ENCODE results near the gene WNT5A.

Gene WNT5A

DNA sequence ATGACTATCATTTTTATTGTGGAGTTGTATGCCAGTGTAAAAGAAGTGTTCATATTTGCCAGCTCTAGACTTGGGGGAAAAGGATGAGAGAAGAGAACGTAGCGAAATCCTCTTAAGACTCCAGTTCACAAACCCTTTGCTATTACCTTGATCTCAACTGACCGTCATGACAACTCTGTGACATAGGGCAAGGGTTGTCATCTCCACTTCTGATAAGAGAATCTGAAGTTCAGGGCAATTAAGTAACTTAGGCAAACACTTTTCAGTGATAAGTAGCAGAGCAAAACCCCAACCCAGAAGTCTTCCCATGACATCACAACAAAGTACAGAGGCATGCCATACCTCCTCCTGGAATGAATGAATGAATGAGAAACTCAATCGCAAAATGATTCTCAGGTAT lies 40.3 kb upstream of the WNT5A start:
- no peak overlapping the region for H2BK15ac ChIP-seq (ENCODE audit: low read length)
- H3K4me3 ChIP-seq (ENCODE audit: low read length in 2 of 2): no peak overlapping the region
- H3K79me1 ChIP-seq (ENCODE audit: low read depth, low read length): no peaks in the 10 kb centered on the region
- no peak overlapping the region for H3K27ac ChIP-seq (replicated peaks; ENCODE audit: low read length)
- no peak overlapping the region for H4K91ac ChIP-seq (ENCODE audit: low read depth, low read length, poor library complexity)
- H3K4ac ChIP-seq (ENCODE audit: low read length): no peak overlapping the region
- H3K27me3 ChIP-seq (ENCODE audit: control insufficient read depth in 3 of 3, insufficient read depth in 3 of 3, low read depth in 1 of 3, low read length in 3 of 3): no peaks in the 10 kb centered on the region
- no peaks in the 10 kb centered on the region for H3K9me3 ChIP-seq (replicated peaks in 1 of 2; ENCODE audit: control insufficient read depth in 2 of 2, insufficient read depth in 1 of 2, low read depth in 1 of 2, low read length in 2 of 2)
- H3K18ac ChIP-seq (ENCODE audit: low read length): no peak overlapping the region
- H2BK120ac ChIP-seq (ENCODE audit: low read depth, low read length): no peak overlapping the region
- WGBS, 2 donors (ENCODE audit: extremely low coverage in 2 of 2, insufficient read length in 2 of 2, insufficient replicate concordance in 1 of 2): no CpG with 5 or more reads among the region's 4 CpGs
- no peak overlapping the region for H3K9ac ChIP-seq (ENCODE audit: low read depth, low read length, poor library complexity)
- H3K36me3 ChIP-seq (replicated peaks in 1 of 2; ENCODE audit: control insufficient read depth in 2 of 2, insufficient read depth in 2 of 2, low read length in 2 of 2): no peaks in the 10 kb centered on the region
- no peak overlapping the region for H2BK12ac ChIP-seq (ENCODE audit: low read length)
- no peak overlapping the region for H4K8ac ChIP-seq (ENCODE audit: low read depth, low read length)
- no peak overlapping the region for H3K23ac ChIP-seq (ENCODE audit: low read depth, low read length, poor library complexity)
- no peak overlapping the region for H3K14ac ChIP-seq (ENCODE audit: low read length)
- peaks cover 3 to 21% of the 10 kb centered on the region in 2 donors for H3K4me1 ChIP-seq (ENCODE audit: control insufficient read depth in 2 of 2, insufficient read depth in 1 of 2, low read depth in 1 of 2, low read length in 2 of 2)
- no peak for DNase-seq (ENCODE audit: low spot score)
- H2BK5ac ChIP-seq (ENCODE audit: low read length): no peak overlapping the region
- H3K4me2 ChIP-seq (ENCODE audit: insufficient read depth, low read length, poor library complexity, severe bottlenecking): no peak overlapping the region
- H2AK5ac ChIP-seq (ENCODE audit: low read depth, low read length): no peak overlapping the region
- H2AFZ ChIP-seq (ENCODE audit: low read length): no peak overlapping the region

DNA sequence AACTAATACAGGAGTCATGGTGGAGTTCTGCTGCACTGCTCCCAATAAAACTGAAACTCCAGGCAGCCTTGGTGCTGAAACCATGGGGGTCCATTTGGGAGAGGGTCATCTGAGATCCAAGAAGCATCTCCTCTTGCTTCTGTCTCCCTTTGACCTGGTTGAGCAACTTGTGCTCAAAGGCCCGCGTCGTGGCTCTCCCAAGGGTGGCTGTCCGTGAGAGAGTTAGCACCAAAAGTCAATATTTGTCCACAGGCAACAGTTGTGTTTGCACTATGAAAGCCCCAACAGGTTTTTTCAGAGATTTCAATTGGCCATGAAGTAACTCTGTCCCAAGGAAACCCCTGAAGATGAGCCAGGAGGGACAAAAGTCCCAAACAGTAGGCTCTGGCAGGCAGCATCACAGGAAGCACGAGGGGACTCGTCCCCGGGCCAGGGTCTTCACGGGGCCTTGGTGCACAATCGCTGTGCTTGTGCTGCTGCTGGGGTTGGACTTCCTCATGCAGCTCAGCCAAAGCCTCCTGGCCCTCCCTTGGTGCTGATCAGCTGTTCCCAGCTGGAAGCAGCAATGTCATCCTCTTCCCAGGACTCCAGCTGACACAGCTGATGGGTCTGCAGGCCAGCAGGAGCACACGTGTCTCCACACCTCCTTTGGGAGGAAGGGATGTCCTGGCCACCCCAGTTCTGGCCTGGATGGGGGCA lies 39.4 kb upstream of the WNT5A start:
- H3K27me3 ChIP-seq (ENCODE audit: control insufficient read depth in 3 of 3, insufficient read depth in 3 of 3, low read depth in 1 of 3, low read length in 3 of 3): no peaks in the 10 kb centered on the region
- WGBS, 2 donors (ENCODE audit: extremely low coverage in 2 of 2, insufficient read length in 2 of 2, insufficient replicate concordance in 1 of 2): no CpG with 5 or more reads among the region's 10 CpGs

DNA sequence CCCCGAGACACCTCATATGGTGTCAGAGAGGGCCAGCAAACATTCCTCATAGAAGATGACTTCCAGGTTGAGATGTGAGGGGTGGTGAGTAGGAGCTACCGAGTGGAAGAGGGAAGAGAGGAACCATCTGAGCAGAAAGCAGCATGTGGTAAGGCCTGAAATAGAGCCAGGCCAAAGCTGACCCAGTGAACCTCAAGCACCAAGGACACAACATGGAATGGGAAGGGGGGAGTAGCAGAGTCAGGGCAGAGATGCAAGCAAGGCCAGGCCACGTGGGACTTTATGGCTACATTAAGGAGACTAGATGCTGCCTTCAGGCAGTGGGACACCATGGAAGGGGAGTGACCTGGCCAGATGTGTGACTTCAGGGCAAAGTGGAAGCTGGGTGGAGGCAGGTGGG lies 38.3 kb upstream of the WNT5A start:
- no peak overlapping the region for H4K91ac ChIP-seq (ENCODE audit: low read depth, low read length, poor library complexity)
- H3K23ac ChIP-seq (ENCODE audit: low read depth, low read length, poor library complexity): no peak overlapping the region
- H3K9me3 ChIP-seq (replicated peaks in 1 of 2; ENCODE audit: control insufficient read depth in 2 of 2, insufficient read depth in 1 of 2, low read depth in 1 of 2, low read length in 2 of 2): no peaks in the 10 kb centered on the region
- no peak overlapping the region for H3K14ac ChIP-seq (ENCODE audit: low read length)
- H3K4me2 ChIP-seq (ENCODE audit: insufficient read depth, low read length, poor library complexity, severe bottlenecking): no peak overlapping the region
- no peaks in the 10 kb centered on the region for H3K36me3 ChIP-seq (replicated peaks in 1 of 2; ENCODE audit: control insufficient read depth in 2 of 2, insufficient read depth in 2 of 2, low read length in 2 of 2)
- H3K4ac ChIP-seq (ENCODE audit: low read length): no peak overlapping the region
- no peak overlapping the region for H2AK5ac ChIP-seq (ENCODE audit: low read depth, low read length)
- no peak overlapping the region for H2BK5ac ChIP-seq (ENCODE audit: low read length)
- H3K79me1 ChIP-seq (ENCODE audit: low read depth, low read length): no peaks in the 10 kb centered on the region
- H2BK12ac ChIP-seq (ENCODE audit: low read length): no peak overlapping the region
- no CpG with 5 or more reads among the region's 3 CpGs for WGBS, 2 donors (ENCODE audit: extremely low coverage in 2 of 2, insufficient read length in 2 of 2, insufficient replicate concordance in 1 of 2)
- no peak overlapping the region for H3K18ac ChIP-seq (ENCODE audit: low read length)
- H3K27ac ChIP-seq (replicated peaks; ENCODE audit: low read length): no peak overlapping the region
- H3K27me3 ChIP-seq (ENCODE audit: control insufficient read depth in 3 of 3, insufficient read depth in 3 of 3, low read depth in 1 of 3, low read length in 3 of 3): no peaks in the 10 kb centered on the region
- no peak overlapping the region for H2BK120ac ChIP-seq (ENCODE audit: low read depth, low read length)
- no peak overlapping the region for H4K8ac ChIP-seq (ENCODE audit: low read depth, low read length)
- H3K4me3 ChIP-seq (ENCODE audit: low read length in 2 of 2): no peak overlapping the region
- no peak overlapping the region for H2AFZ ChIP-seq (ENCODE audit: low read length)
- peaks cover 16 to 20% of the 10 kb centered on the region in 2 donors for H3K4me1 ChIP-seq (ENCODE audit: control insufficient read depth in 2 of 2, insufficient read depth in 1 of 2, low read depth in 1 of 2, low read length in 2 of 2)
- no peak overlapping the region for H3K9ac ChIP-seq (ENCODE audit: low read depth, low read length, poor library complexity)
- H2BK15ac ChIP-seq (ENCODE audit: low read length): no peak overlapping the region
- DNase-seq (ENCODE audit: low spot score): no peak

More for the DNA sequence above, 39.4 kb upstream of the WNT5A start:
- Histone ChIP-seq H3K36me3 (replicated peaks in 1 of 2; ENCODE audit: control insufficient read depth in 2 of 2, insufficient read depth in 2 of 2, low read length in 2 of 2) (no peaks in the 10 kb centered on the region), H2BK5ac (ENCODE audit: low read length) (no peak overlapping the region), H3K4me3 (ENCODE audit: low read length in 2 of 2) (no peak overlapping the region), H3K9ac (ENCODE audit: low read depth, low read length, poor library complexity) (no peak overlapping the region), H3K18ac (ENCODE audit: low read length) (no peak overlapping the region), H3K79me1 (ENCODE audit: low read depth, low read length) (no peaks in the 10 kb centered on the region), H3K4me1 (ENCODE audit: control insufficient read depth in 2 of 2, insufficient read depth in 1 of 2, low read depth in 1 of 2, low read length in 2 of 2) (peaks cover 10 to 23% of the 10 kb centered on the region in 2 donors), H4K8ac (ENCODE audit: low read depth, low read length) (no peak overlapping the region), H4K91ac (ENCODE audit: low read depth, low read length, poor library complexity) (no peak overlapping the region), H2BK15ac (ENCODE audit: low read length) (no peak overlapping the region), H3K9me3 (replicated peaks in 1 of 2; ENCODE audit: control insufficient read depth in 2 of 2, insufficient read depth in 1 of 2, low read depth in 1 of 2, low read length in 2 of 2) (no peaks in the 10 kb centered on the region), H3K27ac (replicated peaks; ENCODE audit: low read length) (no peak overlapping the region), H2AK5ac (ENCODE audit: low read depth, low read length) (no peak overlapping the region), H3K4ac (ENCODE audit: low read length) (no peak overlapping the region), H3K14ac (ENCODE audit: low read length) (no peak overlapping the region), H2AFZ (ENCODE audit: low read length) (no peak overlapping the region), H3K23ac (ENCODE audit: low read depth, low read length, poor library complexity) (no peak overlapping the region), H3K4me2 (ENCODE audit: insufficient read depth, low read length, poor library complexity, severe bottlenecking) (no peak overlapping the region), H2BK120ac (ENCODE audit: low read depth, low read length) (no peak overlapping the region), H2BK12ac (ENCODE audit: low read length) (no peak overlapping the region)
- no peak for DNase-seq (ENCODE audit: low spot score)

DNA sequence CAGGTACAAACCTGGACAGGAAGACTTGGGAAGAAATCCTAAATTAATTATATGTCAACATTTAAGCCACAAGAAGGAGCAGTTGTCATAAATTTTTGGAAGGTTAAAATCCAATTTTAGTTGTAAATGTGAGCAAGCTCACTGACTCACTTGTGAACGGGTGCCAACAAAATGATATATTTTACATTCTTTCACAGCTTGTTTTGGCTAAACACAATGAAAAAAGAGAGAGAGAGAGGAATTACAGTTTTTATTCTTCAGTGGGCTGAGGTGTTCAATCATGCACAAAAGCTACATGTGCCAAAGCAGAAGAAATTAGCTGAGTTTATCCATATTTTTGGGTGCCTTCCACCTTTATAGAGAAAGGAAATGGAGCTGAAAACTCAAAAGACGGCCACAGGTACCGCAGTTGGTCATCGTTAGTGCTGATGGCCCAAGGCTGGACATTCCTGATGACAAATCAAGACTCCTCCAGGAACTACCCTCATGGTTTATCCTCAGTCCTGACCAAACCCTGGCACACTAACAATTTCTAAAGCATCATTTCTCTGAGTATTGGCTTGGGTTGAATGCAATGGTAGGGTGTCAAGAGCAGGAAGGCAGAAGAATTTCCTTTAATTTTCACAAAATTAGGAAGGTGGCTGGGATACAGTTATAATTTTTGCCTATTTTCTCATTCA lies 37.6 kb upstream of the WNT5A start:
- Histone ChIP-seq H3K9ac (ENCODE audit: low read depth, low read length, poor library complexity) (no peak overlapping the region), H2AK5ac (ENCODE audit: low read depth, low read length) (no peak overlapping the region), H3K14ac (ENCODE audit: low read length) (no peak overlapping the region), H4K8ac (ENCODE audit: low read depth, low read length) (no peak overlapping the region), H2AFZ (ENCODE audit: low read length) (no peak overlapping the region), H3K23ac (ENCODE audit: low read depth, low read length, poor library complexity) (no peak overlapping the region), H3K27ac (replicated peaks; ENCODE audit: low read length) (no peak overlapping the region), H4K91ac (ENCODE audit: low read depth, low read length, poor library complexity) (no peak overlapping the region), H3K36me3 (replicated peaks in 1 of 2; ENCODE audit: control insufficient read depth in 2 of 2, insufficient read depth in 2 of 2, low read length in 2 of 2) (no peaks in the 10 kb centered on the region), H2BK15ac (ENCODE audit: low read length) (no peak overlapping the region), H3K4me1 (ENCODE audit: control insufficient read depth in 2 of 2, insufficient read depth in 1 of 2, low read depth in 1 of 2, low read length in 2 of 2) (peaks cover 16 to 19% of the 10 kb centered on the region in 2 donors), H3K79me1 (ENCODE audit: low read depth, low read length) (no peaks in the 10 kb centered on the region), H3K27me3 (ENCODE audit: control insufficient read depth in 3 of 3, insufficient read depth in 3 of 3, low read depth in 1 of 3, low read length in 3 of 3) (no peaks in the 10 kb centered on the region), H3K4me2 (ENCODE audit: insufficient read depth, low read length, poor library complexity, severe bottlenecking) (no peak overlapping the region), H3K18ac (ENCODE audit: low read length) (no peak overlapping the region), H2BK120ac (ENCODE audit: low read depth, low read length) (no peak overlapping the region), H3K4ac (ENCODE audit: low read length) (no peak overlapping the region), H2BK5ac (ENCODE audit: low read length) (no peak overlapping the region), H3K4me3 (ENCODE audit: low read length in 2 of 2) (no peak overlapping the region), H3K9me3 (replicated peaks in 1 of 2; ENCODE audit: control insufficient read depth in 2 of 2, insufficient read depth in 1 of 2, low read depth in 1 of 2, low read length in 2 of 2) (no peaks in the 10 kb centered on the region), H2BK12ac (ENCODE audit: low read length) (no peak overlapping the region)
- WGBS, 2 donors (ENCODE audit: extremely low coverage in 2 of 2, insufficient read length in 2 of 2, insufficient replicate concordance in 1 of 2): no CpG with 5 or more reads among the region's 4 CpGs
- no peak for DNase-seq (ENCODE audit: low spot score)

Data from neuronal stem cell (in vitro differentiated cells).